H1 (cell line): Measurements from ENCODE around the gene SEMA4D. TPM values are rescaled to one million over a fixed set of nuclear protein-coding genes. Genes with fewer than 3 reads are reported as not detected.

Experiments used
- CTCF ChIA-PET: fragments of 300-600 bp; sonication (Branson Sonifier 250); formaldehyde crosslinking; loops from one replicate; lab custom pipeline; 2021; ENCODE audit not compliant: partially characterized antibody; lab: Charles Lee
- POLR2A ChIA-PET: fragments of 300-600 bp; sonication (Branson Sonifier 250); formaldehyde crosslinking; loops from one replicate; lab custom pipeline; 2021; ENCODE audit warnings: inconsistent platforms; ENCODE audit not compliant: partially characterized antibody; lab: Charles Lee
- DNase-seq, 2 experiments: peaks; one replicate each; pipeline versions ENCODE4 v3.0.0 to v3.0.0-alpha.2; 2010 to 2022; ENCODE audit warnings: low spot score in 2 of 2, low read depth in 1 of 2, mixed read lengths in 1 of 2
- FAIRE-seq: peaks from 2 replicates; lab custom pipeline; 2011; peaks lifted over from hg19 to GRCh38; lab: Jason Lieb, UNC
- H2AFZ ChIP-seq: 2 replicates; pipeline ENCODE4 v1.8.1; 2012; ENCODE audit warnings: low read length, inconsistent platforms
- H2AK5ac ChIP-seq: 2 replicates; pipeline ENCODE4 v1.6.1; 2013; ENCODE audit warnings: low read depth, low read length
- H2BK120ac ChIP-seq: replicated peaks from 2 replicates; pipeline ENCODE3; 2013; ENCODE audit warnings: low read depth, low read length, inconsistent platforms
- H2BK12ac ChIP-seq: 2 replicates; pipeline ENCODE4 v1.6.1; 2013; ENCODE audit warnings: low read depth, low read length
- H2BK15ac ChIP-seq: 2 replicates; pipeline ENCODE4 v1.6.1; 2013; ENCODE audit warnings: low read length
- H2BK20ac ChIP-seq: 2 replicates; pipeline ENCODE4 v1.6.1; 2013; ENCODE audit warnings: low read length
- H2BK5ac ChIP-seq: 2 replicates; pipeline ENCODE4 v1.6.1; 2013; ENCODE audit warnings: low read depth, low read length
- H3K14ac ChIP-seq: 2 replicates; pipeline ENCODE4 v1.6.1; 2013; ENCODE audit warnings: inconsistent platforms; ENCODE audit not compliant: insufficient read length
- H3K18ac ChIP-seq: 2 replicates; pipeline ENCODE4 v1.6.1; 2013; ENCODE audit warnings: low read length; ENCODE audit errors: extremely low read depth
- H3K23ac ChIP-seq: 2 replicates; pipeline ENCODE4 v1.6.1; 2013; ENCODE audit warnings: inconsistent platforms; ENCODE audit not compliant: insufficient read length
- H3K23me2 ChIP-seq: 2 replicates; pipeline ENCODE4 v1.6.1; 2013; ENCODE audit warnings: low read depth, low read length
- H3K27ac ChIP-seq: 2 replicates; pipeline ENCODE4 v1.6.1; 2011; ENCODE audit warnings: low read depth, low read length, inconsistent platforms
- H3K27me3 ChIP-seq, 4 experiments: replicated peaks in 1 of 4; 1 replicate in 1 of 4; 2 replicates in 3 of 4; pipeline versions ENCODE4 v1.6.1 to v1.8.1; 2011 to 2013; ENCODE audit warnings: low read length in 3 of 4, mild to moderate bottlenecking in 3 of 4, inconsistent platforms in 2 of 4, mixed read lengths in 2 of 4, moderate library complexity in 1 of 4; ENCODE audit not compliant: control insufficient read depth in 3 of 4, insufficient read depth in 3 of 4; ENCODE audit errors: extremely low read depth in 1 of 4
- H3K36me3 ChIP-seq, 4 experiments: 2 replicates each; pipeline versions ENCODE4 v1.6.1 to v1.8.1; 2011 to 2013; ENCODE audit warnings: mild to moderate bottlenecking in 4 of 4, low read length in 3 of 4, moderate library complexity in 2 of 4, control low read depth in 1 of 4, inconsistent platforms in 1 of 4; ENCODE audit not compliant: insufficient read depth in 4 of 4, control insufficient read depth in 2 of 4
- H3K4ac ChIP-seq: replicated peaks from 2 replicates; pipeline ENCODE3; 2013; ENCODE audit warnings: low read length, low read depth, mixed read lengths, inconsistent platforms; ENCODE audit not compliant: insufficient read length
- H3K4me1 ChIP-seq, 4 experiments: replicated peaks in 1 of 4; 1 replicate in 1 of 4; 2 replicates in 3 of 4; pipeline versions ENCODE4 v1.6.1 to v1.8.1; 2011 to 2013; ENCODE audit warnings: low read length in 3 of 4, inconsistent platforms in 2 of 4, mixed read lengths in 1 of 4; ENCODE audit not compliant: insufficient read depth in 4 of 4, control insufficient read depth in 3 of 4
- H3K4me2 ChIP-seq, 2 experiments: 2 replicates each; pipeline versions ENCODE4 v1.6.1 to v1.8.1; 2011 to 2013; ENCODE audit warnings: low read depth in 2 of 2, low read length in 2 of 2, control low read depth in 1 of 2, inconsistent platforms in 1 of 2, mild to moderate bottlenecking in 1 of 2; ENCODE audit not compliant: insufficient read depth in 1 of 2
- H3K4me3 ChIP-seq, 4 experiments: fragments of 200-600, 300-600 bp in 1 of 4; sonication (generic), shearing (Covaris generic), sonication (Bioruptor Twin) in 1 of 4; 2 replicates each; pipeline versions ENCODE4 v1.5.1 to v1.8.1; 2011 to 2016; ENCODE audit warnings: low read length in 4 of 4, low read depth in 3 of 4, control low read depth in 2 of 4, inconsistent platforms in 2 of 4, mild to moderate bottlenecking in 2 of 4, mixed read lengths in 1 of 4, moderate library complexity in 1 of 4; ENCODE audit not compliant: insufficient read depth in 2 of 4; ENCODE audit errors: extremely low read depth in 1 of 4
- H3K56ac ChIP-seq: replicated peaks from 2 replicates; pipeline ENCODE3; 2013; ENCODE audit warnings: low read depth, mild to moderate bottlenecking, mixed read lengths, low read length, inconsistent platforms; ENCODE audit not compliant: insufficient read length
- H3K79me1 ChIP-seq: 2 replicates; pipeline ENCODE4 v1.6.1; 2013; ENCODE audit warnings: low read depth, low read length, control low read depth
- H3K79me2 ChIP-seq, 2 experiments: 2 replicates each; pipeline versions ENCODE4 v1.6.1 to v1.8.1; 2012 to 2013; ENCODE audit warnings: low read length in 2 of 2, mild to moderate bottlenecking in 2 of 2, inconsistent platforms in 1 of 2; ENCODE audit not compliant: insufficient read depth in 2 of 2, control insufficient read depth in 1 of 2
- H3K9ac ChIP-seq, 4 experiments: replicated peaks in 1 of 4; 1 replicate in 1 of 4; 2 replicates in 3 of 4; pipeline versions ENCODE4 v1.6.1 to v1.8.1; 2011 to 2013; ENCODE audit warnings: low read depth in 3 of 4, low read length in 3 of 4, control low read depth in 2 of 4, mild to moderate bottlenecking in 2 of 4, moderate library complexity in 2 of 4, inconsistent platforms in 1 of 4; ENCODE audit errors: extremely low read depth in 1 of 4
- H3K9me3 ChIP-seq, 2 experiments: 2 replicates each; pipeline versions ENCODE4 v1.6.1 to v1.8.1; 2012 to 2013; ENCODE audit warnings: mild to moderate bottlenecking in 2 of 2, moderate library complexity in 2 of 2, control low read depth in 1 of 2, inconsistent platforms in 1 of 2, low read depth in 1 of 2, low read length in 1 of 2, mixed read lengths in 1 of 2; ENCODE audit not compliant: insufficient read depth in 2 of 2
- H4K20me1 ChIP-seq, 2 experiments: replicated peaks in 1 of 2; 2 replicates each; pipeline versions ENCODE3 to v1.8.1; 2011 to 2013; ENCODE audit warnings: inconsistent platforms in 2 of 2, low read length in 2 of 2, mild to moderate bottlenecking in 1 of 2; ENCODE audit not compliant: insufficient read depth in 2 of 2, control insufficient read depth in 1 of 2
- H4K5ac ChIP-seq: 2 replicates; pipeline ENCODE4 v1.6.1; 2013; ENCODE audit warnings: low read length, low read depth, mixed read lengths, inconsistent platforms; ENCODE audit not compliant: insufficient read length
- H4K8ac ChIP-seq: 2 replicates; pipeline ENCODE4 v1.8.0; 2013; ENCODE audit warnings: mild to moderate bottlenecking, moderate library complexity, low read length, inconsistent platforms; ENCODE audit not compliant: insufficient read depth; ENCODE audit errors: extremely low read depth
- H4K91ac ChIP-seq: replicated peaks from 2 replicates; pipeline ENCODE3; 2013; ENCODE audit warnings: low read length, mixed read lengths, inconsistent platforms; ENCODE audit not compliant: insufficient read length
- CEBPB ChIP-seq: IDR thresholded peaks from 2 replicates; pipeline ENCODE4 v1.6.1; 2012; ENCODE audit warnings: low read depth, low read length
- NANOG ChIP-seq: IDR thresholded peaks from 2 replicates; pipeline ENCODE4 v1.6.1; 2011; ENCODE audit warnings: low read length, low read depth, mild to moderate bottlenecking, inconsistent platforms; ENCODE audit not compliant: insufficient read depth, poor library complexity, severe bottlenecking
- POLR2A ChIP-seq, 2 experiments: IDR thresholded peaks; 1 replicate in 1 of 2; 2 replicates in 1 of 2; pipeline ENCODE4 v1.6.1; 2011; ENCODE audit warnings: low read depth in 2 of 2, low read length in 2 of 2, mild to moderate bottlenecking in 2 of 2; ENCODE audit errors: control extremely low read depth in 1 of 2
- POLR2AphosphoS5 ChIP-seq: IDR thresholded peaks from 2 replicates; pipeline ENCODE4 v1.6.1; 2011; ENCODE audit warnings: low read depth, low read length
- WGBS, 2 experiments: shearing (Covaris generic) in 1 of 2; methylation state at CpG; one replicate each; pipeline versions ENCODE4 v1.1.6 to v1.1.7; 2013 to 2015; ENCODE audit warnings: low lambda C conversion rate in 2 of 2, mixed read lengths in 2 of 2, inconsistent platforms in 1 of 2, low coverage in 1 of 2, missing lambda C conversion rate in 1 of 2; ENCODE audit not compliant: insufficient replicate concordance in 2 of 2, insufficient coverage in 1 of 2, insufficient read length in 1 of 2; ENCODE audit errors: extremely low coverage in 1 of 2, missing lambda C conversion rate in 1 of 2; 5-methylcytosine and 5-hydroxymethylcytosine counted together
- polyA plus RNA-seq, 7 experiments: library from polyadenylated mRNA; depleted of rRNA in 3 of 7; stranded (reverse) in 5 of 7; unstranded in 2 of 7; fragments of >200 nt in 5 of 7; fragments of 200-250 nt in 2 of 7; gene quantifications; 1 replicate in 5 of 7; 2 replicates in 1 of 7; 4 replicates in 1 of 7; pipeline versions ENCODE4 v1.2.1 to v1.2.3, GENCODE V29; 2011 to 2013; ENCODE audit warnings: missing spikeins in 2 of 7, mixed read lengths in 2 of 7
- total RNA-seq: library from RNA; stranded (reverse); fragmentation: NEBNext Ultra II Directional; extraction: Animal tissue kit (Norgen Biotek cat#: 25700); gene quantifications from 2 replicates; pipeline ENCODE4 v1.2.1, GENCODE V29; 2021
- TF ChIP-seq, protein P1 (sequence below): IDR thresholded peaks from 2 replicates; pipeline ENCODE4 v1.6.1; 2012; ENCODE audit warnings: inconsistent platforms

Gene SEMA4D
- total and polyA plus RNA-seq, 2 of the 8 experiments (the other 6 are each of a cell fraction or from before 2014, with no cell fraction given) = 21.0 to 70.4 TPM

DNA sequence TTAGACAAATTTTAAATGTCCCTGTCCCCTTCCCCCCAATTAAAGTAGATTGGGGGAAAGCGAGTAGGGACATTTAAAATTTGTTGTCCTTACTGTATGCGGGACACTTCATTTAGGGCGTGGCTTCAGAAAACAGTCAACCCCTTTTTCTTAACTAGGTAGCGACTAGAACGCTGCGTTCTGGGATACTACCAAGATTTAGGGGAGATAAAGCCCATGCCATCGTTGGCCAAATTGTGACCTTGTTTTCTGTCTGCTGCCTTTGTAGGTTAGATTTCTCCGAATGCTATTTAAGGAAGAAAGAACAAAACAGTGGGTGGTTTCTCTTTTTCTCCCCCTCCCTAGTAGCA, 185.7 kb downstream of the SEMA4D start:
- peak overlapping the region; percentile 91 to 100 (median 98) for H3K4me3 ChIP-seq
- H3K9ac ChIP-seq = peak overlapping the region; percentile 85 to 94 (median 92)
- H2BK5ac ChIP-seq = no peak overlapping the region; the same call in 1 of the 2 replicates
- peaks cover 3% of the 10 kb centered on the region; the same call in 1 of the 2 replicates for H3K79me1 ChIP-seq
- H2AK5ac ChIP-seq = no peak overlapping the region
- no peak overlapping the region for H3K23ac ChIP-seq
- H3K4me2 ChIP-seq = peak overlapping the region; percentile 58 to 67
- 1% methylated on average over 8 of the region's 8 CpGs; no CpG with 5 or more reads in 1 of the 2 experiments for WGBS, 2 experiments
- no peak overlapping the region for H2AFZ ChIP-seq
- ChIA-PET CTCF (no interaction called here), POLR2A (interaction anchor here (0.7 to 2.5 kb wide), 13 partner anchors 8 to 301 kb away, joined by 3 to 33 read pairs (median 3); partner anchors contain the start of genes SECISBP2 and SHC3)
- no peaks in the 10 kb centered on the region for H3K9me3 ChIP-seq
- H2BK12ac ChIP-seq = no peak overlapping the region
- no peak overlapping the region for H3K4ac ChIP-seq
- FAIRE-seq = no peak
- peaks cover 40 to 68% of the 10 kb centered on the region in 2 experiments for H3K79me2 ChIP-seq
- no peak overlapping the region for H3K56ac ChIP-seq
- H4K20me1 ChIP-seq = peaks cover 16 to 24% of the 10 kb centered on the region in 2 experiments
- peaks cover 0 to 8% (median 4%) of the 10 kb centered on the region in 4 experiments; a peak in 5 of 7 replicates for H3K4me1 ChIP-seq
- H3K36me3 ChIP-seq = peaks cover 6 to 52% (median 22%) of the 10 kb centered on the region in 4 experiments
- H3K27ac ChIP-seq = 0 out of 2 replicates have a peak overlapping the region, but pooled peaks have one; percentile 82
- no peak overlapping the region for H2BK15ac ChIP-seq
- no peak overlapping the region for H3K14ac ChIP-seq
- no peak overlapping the region for H3K18ac ChIP-seq
- no peak overlapping the region for H2BK120ac ChIP-seq
- DNase-seq = no peak
- no peak overlapping the region for H4K5ac ChIP-seq
- H2BK20ac ChIP-seq = no peak overlapping the region
- H3K23me2 ChIP-seq = 0 out of 2 replicates have a peak, but pooled peaks cover 2% of the 10 kb centered on the region
- TF ChIP-seq, protein P1, sequence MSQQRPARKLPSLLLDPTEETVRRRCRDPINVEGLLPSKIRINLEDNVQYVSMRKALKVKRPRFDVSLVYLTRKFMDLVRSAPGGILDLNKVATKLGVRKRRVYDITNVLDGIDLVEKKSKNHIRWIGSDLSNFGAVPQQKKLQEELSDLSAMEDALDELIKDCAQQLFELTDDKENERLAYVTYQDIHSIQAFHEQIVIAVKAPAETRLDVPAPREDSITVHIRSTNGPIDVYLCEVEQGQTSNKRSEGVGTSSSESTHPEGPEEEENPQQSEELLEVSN = no peak
- TF ChIP-seq POLR2AphosphoS5 (peak; percentile 60), NANOG (no peak), POLR2A (IDR thresholded peaks at IDR 0.05; ENCODE audit: control extremely low read depth in 1 of 2, low read depth in 2 of 2, low read length in 2 of 2) (peak in 1 of 2 experiments; percentile 23; a peak in 1 of 3 replicates), CEBPB (no peak)
- TF ChIP-seq, all 59 proteins: peak for 2
- Histone ChIP-seq H4K8ac (no peak overlapping the region), H4K91ac (no peak overlapping the region), H3K27me3 (no peaks in the 10 kb centered on the region)
